ENCODE measurements around the gene PROSER2. TPM values are rescaled to one million over a fixed set of nuclear protein-coding genes. Genes with fewer than 3 reads are reported as not detected.

PROSER2 gene
- total and polyA plus RNA-seq, 9 donors = 1.3 to 13.4 (median 3.7) TPM

- TF ChIP-seq POLR2A (IDR thresholded peaks at IDR 0.05) = no peak
- TF ChIP-seq CTCF (IDR thresholded peaks at IDR 0.05) = no peak
- TF ChIP-seq EP300 (IDR thresholded peaks at IDR 0.05) = no peak
- DNase-seq = no peak
- H3K9me3 ChIP-seq = no peaks in the 10 kb centered on the region
Observed at GRCh38 chr10:11880151-11881029, 57.2 kb downstream of the PROSER2 start.

GRCh38 chr10:11881030-11881476 is 57.9 kb downstream of the PROSER2 start:
- Histone ChIP-seq H3K27me3 (no peaks in the 10 kb centered on the region), H3K4me1 (ENCODE audit: insufficient read depth) (no peaks in the 10 kb centered on the region), H3K4me3 (no peak overlapping the region), H3K27ac (no peak overlapping the region), H3K9me3 (no peaks in the 10 kb centered on the region), H3K36me3 (no peaks in the 10 kb centered on the region)
- intact Hi-C loops (cut with DNase I) = no loop called here
- no peak for DNase-seq
- TF ChIP-seq EP300 (IDR thresholded peaks at IDR 0.05) (no peak), CTCF (IDR thresholded peaks at IDR 0.05) (no peak), POLR2A (IDR thresholded peaks at IDR 0.05) (no peak)
- WGBS, 3 donors = 83 to 88% (median 85%) methylated on average over 9 to 11 of the region's 11 CpGs

More at GRCh38 chr10:11880151-11881029, 57.2 kb downstream of the PROSER2 start:
- Histone ChIP-seq H3K27ac (no peak overlapping the region), H3K4me3 (no peak overlapping the region), H3K36me3 (no peaks in the 10 kb centered on the region), H3K4me1 (ENCODE audit: insufficient read depth) (peaks cover 3% of the 10 kb centered on the region), H3K27me3 (no peaks in the 10 kb centered on the region)
- intact Hi-C loops (cut with DNase I) = no loop called here
- 84 to 86% (median 84%) methylated on average over 31 to 32 of the region's 32 CpGs for WGBS, 3 donors

GRCh38 chr10:11881477-11882417 is 58.6 kb downstream of the PROSER2 start:
- H3K4me3 ChIP-seq = no peak overlapping the region
- H3K36me3 ChIP-seq = no peaks in the 10 kb centered on the region
- intact Hi-C loops (cut with DNase I) = no loop called here
- 78 to 79% (median 79%) methylated on average over 21 of the region's 21 CpGs for WGBS, 3 donors
- DNase-seq = no peak
- H3K9me3 ChIP-seq = no peaks in the 10 kb centered on the region
- no peaks in the 10 kb centered on the region for H3K4me1 ChIP-seq (ENCODE audit: insufficient read depth)
- no peaks in the 10 kb centered on the region for H3K27me3 ChIP-seq
- H3K27ac ChIP-seq = no peak overlapping the region
- TF ChIP-seq CTCF (IDR thresholded peaks at IDR 0.05) (no peak), POLR2A (IDR thresholded peaks at IDR 0.05) (no peak), EP300 (IDR thresholded peaks at IDR 0.05) (no peak)

GRCh38 chr10:11882646-11883375 is 59.7 kb downstream of the PROSER2 start:
- H3K9me3 ChIP-seq = no peaks in the 10 kb centered on the region
- H3K4me3 ChIP-seq = no peak overlapping the region
- H3K36me3 ChIP-seq = no peaks in the 10 kb centered on the region
- DNase-seq = no peak
- H3K4me1 ChIP-seq (ENCODE audit: insufficient read depth) = no peaks in the 10 kb centered on the region
- H3K27me3 ChIP-seq = no peaks in the 10 kb centered on the region
- WGBS, 3 donors = 94 to 96% (median 94%) methylated on average over 14 of the region's 14 CpGs
- H3K27ac ChIP-seq = no peak overlapping the region
- intact Hi-C loops (cut with DNase I) = no loop called here
- no peak for TF ChIP-seq EP300 (IDR thresholded peaks at IDR 0.05)
- TF ChIP-seq CTCF (IDR thresholded peaks at IDR 0.05) = no peak
- TF ChIP-seq POLR2A (IDR thresholded peaks at IDR 0.05) = no peak

Data from ovary (tissue), 9 donors.